NCI-H82 (cell line): ENCODE measurements around the gene NPHP1.
"Not testable (repeated sequence)": the region's sequence is repeated elsewhere in the genome, so short reads cannot be mapped to it uniquely, and the experiment has no call there.

Source experiments
- DNase-seq: peaks from one replicate; lab custom pipeline; 2025; lab: John Stamatoyannopoulos, UW

Gene NPHP1

DNA sequence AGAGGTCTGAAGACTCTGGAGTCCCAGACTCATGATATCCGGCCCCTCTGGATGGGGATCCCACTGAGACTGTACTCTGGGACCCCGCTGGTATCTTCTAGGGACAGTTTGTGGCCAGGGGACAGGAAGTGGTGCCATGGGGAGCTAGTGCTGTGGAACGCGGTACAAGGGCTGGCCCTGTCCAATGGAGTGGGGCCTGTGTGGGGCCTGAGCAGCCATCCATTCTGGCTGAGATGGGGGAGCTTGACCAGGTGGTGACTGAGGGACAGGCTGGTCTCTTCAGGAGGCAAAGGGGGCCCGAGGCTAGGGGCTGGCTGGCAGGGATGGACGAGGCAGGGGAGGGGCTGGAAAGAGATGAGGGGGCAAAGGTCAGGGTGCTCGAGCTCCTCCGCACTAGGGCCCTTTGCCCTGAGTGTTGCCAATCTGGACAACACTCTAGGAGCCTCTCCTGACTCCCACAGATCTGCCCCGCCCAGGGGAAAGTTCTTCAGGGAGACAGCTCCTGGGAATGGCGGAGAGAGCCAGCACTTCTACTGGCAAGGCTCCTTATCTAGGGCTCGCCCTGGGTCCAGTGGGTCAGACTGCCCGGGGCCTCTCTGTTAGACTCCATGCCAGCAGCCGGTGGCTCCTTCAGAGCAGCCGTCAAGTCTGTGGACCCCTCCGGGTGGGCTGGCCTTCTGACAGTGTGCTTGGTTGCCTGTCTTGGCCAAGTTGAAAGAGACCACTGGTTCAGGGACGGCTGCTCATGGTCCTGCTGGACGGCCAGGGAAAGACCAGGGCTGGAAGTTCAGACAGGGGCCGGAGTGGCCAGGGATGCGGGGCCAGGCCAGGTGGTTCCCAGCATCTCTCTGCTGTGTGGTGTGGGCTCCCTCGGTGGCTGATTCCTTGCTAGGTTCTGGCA, 101.5 kb downstream of the NPHP1 start:
- no peak for DNase-seq

DNA sequence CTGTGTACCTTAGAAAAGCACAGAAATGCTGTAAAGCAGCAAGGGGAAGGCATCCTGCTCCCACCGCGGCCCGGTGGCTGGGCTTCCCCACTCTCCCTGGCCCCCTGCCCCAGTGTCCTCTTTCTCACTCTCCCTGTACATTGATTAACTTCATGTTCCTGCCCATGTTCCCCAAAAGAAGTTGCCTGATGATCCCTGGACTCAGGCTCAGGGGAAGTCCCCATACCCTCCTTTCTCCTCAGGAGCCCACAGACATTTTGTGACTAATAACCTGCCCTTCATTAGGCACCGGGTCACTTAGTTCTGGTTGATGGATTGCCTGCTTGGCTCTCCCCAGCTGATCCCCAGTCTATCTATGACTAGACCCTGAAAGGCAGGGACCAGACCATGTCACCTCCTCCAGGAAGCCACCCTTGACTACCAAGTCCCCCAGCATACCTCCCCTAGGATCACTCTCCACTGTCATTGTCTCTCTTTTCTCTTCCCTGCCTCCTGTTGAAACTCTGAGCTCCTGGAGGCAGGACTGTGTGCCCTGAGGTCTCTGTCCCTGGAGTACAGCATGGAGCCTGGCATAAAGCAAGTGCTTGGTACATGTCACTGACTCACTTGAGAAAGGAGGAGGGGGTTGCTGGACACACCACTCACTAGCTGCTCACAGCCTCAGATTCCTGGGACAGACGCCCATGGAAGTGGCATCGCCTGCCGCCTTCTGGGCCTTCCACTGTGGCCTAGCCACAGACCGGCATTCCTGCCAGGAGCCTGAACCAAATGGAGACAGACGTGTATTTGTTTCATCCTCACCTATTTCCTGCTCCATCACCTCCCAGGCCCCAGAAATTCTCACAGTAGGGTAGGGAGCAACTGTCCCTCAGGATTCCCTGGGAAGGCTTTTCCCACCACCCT, 102.7 kb downstream of the NPHP1 start:
- DNase-seq = no peak

DNA sequence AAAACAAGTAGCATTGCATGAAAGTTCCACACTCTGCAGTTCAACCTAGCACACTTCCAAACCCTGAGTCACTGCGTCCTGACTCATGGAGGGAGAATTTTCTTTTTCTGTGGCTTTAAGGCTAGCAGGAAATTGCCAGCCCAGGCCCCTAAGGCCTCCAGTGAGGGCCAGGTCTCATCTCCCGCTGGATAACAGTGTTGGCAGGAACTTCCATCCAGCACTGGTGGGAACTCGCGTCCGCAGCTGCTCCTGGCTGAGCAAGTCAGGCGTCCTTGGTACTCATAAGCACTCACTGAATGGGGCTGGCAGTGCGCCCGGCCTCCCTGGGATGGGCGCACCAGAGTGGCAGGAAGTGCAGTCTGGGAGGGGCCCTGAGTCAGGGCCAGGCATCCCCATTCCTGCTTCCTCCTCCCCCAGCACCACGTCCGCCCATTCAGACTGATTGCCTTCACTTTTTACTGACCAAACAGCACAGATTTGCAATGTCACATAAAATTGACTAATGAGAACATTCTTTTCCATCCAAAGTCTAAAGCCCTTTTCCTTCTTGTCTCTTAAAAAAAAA, 103.5 kb downstream of the NPHP1 start:
- DNase-seq = no peak

DNA sequence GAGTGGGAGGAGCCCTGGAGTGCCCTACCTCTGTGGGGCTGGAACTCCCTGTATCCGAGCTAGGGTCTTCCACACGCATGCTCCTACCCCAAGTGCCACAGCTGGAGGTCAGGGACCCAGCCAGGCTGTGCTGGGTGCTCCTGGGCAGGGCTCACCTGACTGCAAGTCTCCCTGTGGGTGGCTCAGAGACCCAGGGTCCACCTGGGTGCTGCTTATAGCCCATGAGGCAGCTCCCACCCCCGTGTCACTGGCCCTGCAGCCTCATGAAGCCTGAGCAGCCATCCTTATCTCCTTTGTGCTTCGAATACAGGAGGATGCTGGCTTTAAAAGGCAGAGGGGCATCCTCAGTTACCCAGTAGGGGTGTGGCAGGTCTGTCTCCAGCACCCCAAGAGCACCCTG, 103.9 kb downstream of the NPHP1 start:
- DNase-seq = not testable (repeated sequence)

DNA sequence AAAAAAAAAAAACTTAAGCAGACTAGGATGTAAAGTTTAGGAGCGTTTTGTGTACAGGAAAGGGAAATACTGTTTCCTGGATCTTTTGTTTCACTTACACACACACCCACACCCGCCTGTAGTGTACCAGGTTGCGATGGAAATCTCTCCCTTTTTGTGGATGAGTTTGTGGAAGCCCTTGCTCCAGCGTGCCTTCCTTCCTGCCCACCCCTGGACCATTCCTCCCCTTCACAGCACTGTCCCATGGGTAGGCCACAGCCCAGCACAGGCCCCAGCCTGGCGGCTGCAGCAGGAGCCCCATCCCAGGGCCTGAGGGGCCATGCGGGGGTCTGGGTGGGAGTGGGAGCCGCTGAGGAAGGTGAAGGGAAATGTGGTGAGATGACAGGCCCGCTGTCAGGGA, 104.3 kb downstream of the NPHP1 start:
- DNase-seq = no peak

DNA sequence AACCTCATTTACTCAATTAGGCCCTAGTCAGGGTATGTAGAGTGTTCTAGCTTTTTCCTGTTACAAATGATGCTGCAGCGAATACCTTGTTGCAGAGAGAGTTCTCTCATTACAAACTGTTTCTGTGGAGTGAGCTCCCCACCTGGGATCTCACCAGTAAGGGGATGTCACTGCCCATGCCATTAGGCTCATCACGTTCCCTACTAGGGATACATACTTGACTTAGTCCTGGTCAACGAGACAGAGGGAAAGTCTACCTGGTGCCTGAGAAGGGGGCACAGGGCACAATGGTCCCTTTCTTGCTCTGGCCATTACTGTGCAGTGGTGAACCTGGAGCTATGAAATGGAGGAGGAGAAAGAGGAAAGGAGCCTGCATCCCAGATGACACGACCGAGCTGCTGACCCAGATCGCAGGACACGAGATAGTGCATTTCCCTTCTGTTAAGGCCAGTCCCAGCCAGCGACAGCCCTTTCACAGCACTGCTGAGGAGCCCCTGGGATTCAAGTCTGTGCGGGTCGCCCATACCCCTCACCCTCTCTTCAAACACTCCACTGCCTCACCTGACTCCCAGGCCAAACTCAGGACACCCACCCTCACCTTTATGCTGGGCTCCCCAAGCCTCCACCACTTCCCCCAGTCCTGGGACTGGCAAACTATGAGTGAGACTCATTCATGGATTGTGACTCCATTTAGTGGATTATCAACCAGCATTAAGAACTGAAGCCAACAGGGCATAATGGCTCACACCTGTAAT, 105.2 kb downstream of the NPHP1 start:
- DNase-seq = no peak

DNA sequence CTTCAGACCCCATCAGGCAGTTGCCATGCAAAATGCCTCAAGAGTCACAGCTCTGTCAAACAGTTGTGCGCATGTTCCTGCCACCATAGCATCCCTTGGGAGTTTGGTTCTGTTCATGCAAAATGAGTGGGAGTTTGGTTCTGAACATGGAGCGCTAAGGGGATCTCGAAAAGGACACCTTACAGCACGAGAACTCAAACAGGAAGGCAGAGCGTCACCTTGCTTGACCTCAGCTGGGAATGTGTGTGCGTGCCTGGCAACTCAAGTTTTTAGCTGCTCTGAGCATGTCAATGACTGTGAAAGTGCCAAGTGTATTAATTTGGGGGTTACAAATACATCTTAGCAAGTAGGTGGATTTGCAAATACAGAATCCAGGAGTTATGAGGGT, 105.8 kb downstream of the NPHP1 start:
- no peak for DNase-seq

DNA sequence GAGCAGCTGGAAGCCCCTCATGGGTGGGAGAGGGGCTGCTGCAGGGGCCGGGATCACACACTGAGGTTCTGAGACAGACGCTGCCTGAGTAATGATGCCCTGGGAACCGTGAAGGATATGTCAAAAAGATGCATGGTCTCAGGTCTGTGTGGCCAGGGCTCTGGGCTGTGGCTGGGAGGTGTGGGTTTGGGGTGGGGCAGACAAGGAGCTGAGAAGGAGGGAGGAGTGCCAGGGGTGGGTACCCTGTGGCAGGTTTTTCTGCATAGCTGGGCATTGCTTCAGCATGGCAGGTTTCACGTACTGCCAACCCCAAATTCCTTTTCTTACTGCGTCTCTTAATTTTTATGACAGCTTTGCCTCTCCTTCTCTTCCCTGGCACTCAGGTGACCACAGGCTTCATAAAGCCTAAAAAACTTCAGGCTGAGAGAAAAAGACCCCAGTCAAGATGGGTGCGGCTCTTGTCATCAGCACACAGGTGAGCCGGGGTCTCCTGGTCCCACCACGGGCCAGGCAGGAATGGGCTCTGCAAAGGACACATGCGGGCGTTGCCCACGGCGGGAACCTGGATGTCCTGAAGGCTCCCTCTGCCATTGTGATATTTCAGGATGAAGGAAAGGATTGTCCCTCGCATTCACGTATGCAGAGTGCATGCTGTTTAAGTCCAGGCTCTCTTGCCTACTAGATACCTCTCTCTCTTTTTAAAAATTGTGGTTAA, 107.2 kb downstream of the NPHP1 start:
- DNase-seq = no peak

DNA sequence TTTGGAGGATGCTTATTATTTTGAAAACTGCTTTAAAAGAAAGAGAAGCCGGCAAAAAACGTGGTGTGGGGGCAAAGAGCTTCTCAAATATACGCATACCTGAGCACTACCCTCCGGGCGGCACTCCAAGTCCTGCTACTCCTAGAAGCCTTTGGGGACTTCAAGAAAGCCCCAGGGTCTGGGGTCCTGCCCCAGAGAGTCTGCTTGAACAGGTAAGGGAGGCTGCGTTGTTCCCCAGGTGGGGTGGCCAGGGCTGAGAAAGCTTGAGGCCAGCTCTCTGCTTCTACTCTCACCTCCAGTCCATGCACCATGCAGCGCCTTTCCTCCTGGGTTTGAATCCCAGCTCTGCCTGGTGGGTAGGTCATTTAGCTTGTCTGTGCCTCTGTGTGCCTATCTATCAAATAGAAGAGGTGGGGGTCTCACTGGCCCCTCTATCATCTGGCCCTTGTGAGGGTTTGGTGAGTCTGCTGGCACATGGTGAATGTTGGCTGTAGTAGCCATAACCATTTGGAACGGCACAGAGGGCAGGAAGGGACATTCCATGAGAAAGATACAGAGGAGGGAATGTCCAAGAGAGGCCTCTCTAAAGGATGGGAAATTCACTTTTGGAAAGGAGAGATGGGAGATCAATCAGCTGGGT, 108.7 kb downstream of the NPHP1 start:
- no peak for DNase-seq

DNA sequence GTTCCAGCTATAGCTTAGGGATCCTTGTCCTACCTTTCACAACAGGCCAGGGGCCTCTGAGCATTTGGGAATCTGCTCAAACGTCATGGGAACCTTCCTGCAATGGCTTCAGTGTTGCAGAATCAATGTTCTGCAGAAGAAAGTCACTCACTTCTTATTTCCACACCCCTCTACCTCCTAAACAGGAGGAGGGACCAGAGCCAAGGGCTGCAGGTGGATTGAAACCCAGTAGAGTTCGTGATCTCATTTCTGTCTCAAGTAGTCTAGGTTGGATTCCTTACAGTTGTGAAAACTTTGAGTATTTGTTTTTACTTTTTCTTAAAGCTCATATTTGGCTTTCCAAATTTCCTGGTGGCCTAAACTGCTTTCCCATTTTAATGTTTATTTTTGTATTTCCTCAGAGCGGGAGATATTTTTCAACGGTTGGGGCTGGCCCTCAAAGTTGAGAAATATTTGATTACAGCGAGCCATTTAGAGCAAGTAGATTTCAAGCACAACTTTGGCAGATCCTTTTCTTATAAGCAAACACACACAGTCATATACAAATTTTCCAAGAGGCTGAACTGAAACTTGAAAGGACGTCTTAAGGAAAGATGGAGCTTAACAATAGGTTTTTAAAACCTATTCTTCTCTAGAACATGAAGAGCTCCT, 109.8 kb downstream of the NPHP1 start:
- DNase-seq = not testable (repeated sequence)

DNA sequence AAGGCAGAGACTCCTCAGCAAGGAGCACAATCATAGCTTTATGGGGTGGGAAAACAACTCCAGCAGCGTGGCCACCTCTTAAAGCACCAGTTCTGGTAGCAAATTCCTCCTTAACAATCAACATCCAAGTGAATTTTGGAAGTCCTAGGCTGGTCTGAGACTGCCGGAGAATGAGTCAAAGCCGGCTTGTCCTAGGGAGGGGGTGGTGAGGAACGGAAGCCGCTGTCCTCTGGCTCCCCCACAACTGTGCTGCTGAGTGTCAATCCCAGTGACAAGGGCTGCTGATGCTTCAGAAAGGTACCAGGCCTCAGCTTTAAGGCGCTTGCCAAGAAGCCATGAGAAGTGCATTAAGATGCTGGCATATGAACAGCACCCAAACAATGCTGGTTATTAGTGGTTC, 110.9 kb downstream of the NPHP1 start:
- not testable (repeated sequence) for DNase-seq

DNA sequence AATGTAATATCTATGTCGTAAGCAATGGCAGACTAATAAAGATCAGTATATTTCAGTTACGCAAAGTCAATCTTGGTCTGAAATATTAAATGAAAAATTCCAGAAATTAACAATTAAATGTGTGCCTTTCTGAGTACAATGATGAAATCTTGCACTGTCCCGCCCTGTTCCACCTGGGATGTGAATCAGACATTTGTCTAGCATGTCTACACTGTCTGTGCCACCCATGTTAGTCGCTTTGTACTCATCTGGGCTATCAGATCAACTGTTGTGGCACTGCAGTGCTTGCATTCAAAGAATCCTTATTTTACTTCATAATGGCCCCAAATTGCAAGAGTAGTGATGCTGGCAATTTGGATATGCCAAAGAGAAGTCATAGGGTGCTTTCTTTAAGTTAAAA, 114.6 kb downstream of the NPHP1 start:
- DNase-seq = not testable (repeated sequence)

DNA sequence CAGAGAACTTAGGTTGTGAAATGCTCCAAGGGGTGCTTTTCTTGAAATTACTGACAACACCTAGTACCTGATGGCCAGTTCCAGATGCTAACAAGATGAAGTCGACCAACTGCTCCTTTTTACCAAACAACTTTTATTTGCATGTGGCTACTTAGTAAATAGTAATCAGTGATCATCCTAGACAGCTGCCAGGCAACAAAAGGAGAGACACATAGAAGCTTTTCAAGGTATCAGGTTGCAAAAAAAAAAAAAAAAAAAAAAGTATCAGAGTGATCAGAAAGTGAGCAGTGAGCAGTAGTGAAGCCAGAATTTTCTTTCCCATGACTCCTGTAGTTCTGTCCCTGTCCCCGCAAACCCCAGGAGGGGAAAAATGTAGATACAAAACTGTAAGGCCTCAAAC, 121.1 kb downstream of the NPHP1 start:
- not testable (repeated sequence) for DNase-seq

DNA sequence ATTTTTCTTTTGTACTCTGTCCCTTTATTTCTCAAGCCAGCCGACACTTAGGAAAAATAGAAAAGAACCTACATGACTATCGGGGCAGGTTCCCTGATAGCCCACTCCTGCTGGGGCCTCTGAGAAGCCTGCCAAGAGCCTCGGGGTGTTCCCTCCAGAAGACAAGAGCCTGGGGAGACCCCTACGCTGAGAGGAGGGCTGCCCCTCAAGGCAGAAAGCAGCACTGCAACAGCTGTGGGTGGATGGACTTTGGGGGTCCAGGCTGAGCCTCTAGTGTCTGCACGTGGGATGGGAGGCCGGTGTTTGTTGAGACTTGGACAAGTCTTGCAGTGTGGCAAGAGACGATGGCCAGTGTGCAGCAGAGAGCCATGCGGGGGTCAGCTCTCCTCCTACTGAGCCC, 121.7 kb downstream of the NPHP1 start:
- not testable (repeated sequence) for DNase-seq

DNA sequence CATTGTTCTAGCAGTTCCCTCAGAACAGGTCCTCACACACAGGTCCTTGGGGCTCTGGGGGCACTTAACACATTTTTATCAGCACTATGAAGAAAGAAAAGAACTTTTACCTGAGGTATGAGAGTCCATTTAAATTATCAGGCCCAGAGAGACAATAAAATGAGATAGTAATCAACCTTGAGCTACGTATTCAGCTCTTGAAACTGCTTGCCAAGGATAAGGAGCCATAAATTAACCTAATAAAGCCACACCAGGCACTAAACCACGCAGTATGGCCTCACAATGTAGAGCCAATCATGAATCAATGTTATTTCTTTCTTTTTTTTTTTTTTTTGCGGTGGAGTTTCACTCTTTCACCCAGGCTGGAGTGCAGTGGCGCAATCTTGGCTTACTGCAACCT, 126.7 kb downstream of the NPHP1 start:
- not testable (repeated sequence) for DNase-seq

DNA sequence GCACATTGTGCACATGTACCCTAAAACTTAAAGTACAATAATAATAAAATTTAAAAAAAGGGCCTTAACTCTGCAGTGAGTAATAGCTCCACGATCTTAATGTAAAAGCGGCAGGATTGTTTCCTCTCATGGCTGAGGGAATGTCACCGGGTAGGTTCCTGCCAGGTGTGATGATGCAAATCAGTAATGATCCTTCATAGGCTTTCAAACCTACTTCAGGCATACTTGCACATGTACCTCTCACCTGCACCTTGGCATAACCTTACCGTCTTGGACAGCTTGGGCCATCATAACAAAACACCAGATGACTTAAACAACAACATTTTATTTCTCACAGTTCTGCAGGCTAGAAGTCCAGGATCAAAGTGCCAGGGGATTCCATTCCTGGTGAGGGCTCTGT, 128.9 kb downstream of the NPHP1 start:
- DNase-seq = not testable (repeated sequence)
